Activated T-cell treated with anti-CD3 and anti-CD28 coated beads, Interleukin-2, amount 50 U/mL, for 24 hours (primary cell): ENCODE measurements around the gene RILPL1.
A peak's percentile ranks its signal among the peaks of the same experiment; 100 is the strongest.
"Not testable (repeated sequence)": the region's sequence is repeated elsewhere in the genome, so short reads cannot be mapped to it uniquely, and the experiment has no call there.

Experiments used
- DNase-seq: peaks from one replicate; pipeline ENCODE4 v3.0.0-alpha.2; 2020
- H3K27ac Mint-ChIP-seq: 2 replicates; pipeline ENCODE4 v1.8.0; 2020; ENCODE audit warnings: mild to moderate bottlenecking, mixed read lengths
- H3K27me3 Mint-ChIP-seq: 2 replicates; pipeline ENCODE4 v1.8.0; 2020; ENCODE audit warnings: mixed read lengths
- H3K36me3 Mint-ChIP-seq: 2 replicates; pipeline ENCODE4 v1.8.0; 2020; ENCODE audit warnings: low read depth, mixed read lengths
- H3K4me1 Mint-ChIP-seq: 2 replicates; pipeline ENCODE4 v1.8.0; 2020; ENCODE audit warnings: low read depth, mixed read lengths
- H3K4me3 Mint-ChIP-seq: 2 replicates; pipeline ENCODE4 v1.8.0; 2020; ENCODE audit warnings: mild to moderate bottlenecking, moderate library complexity, mixed read lengths
- H3K9me3 Mint-ChIP-seq: 2 replicates; pipeline ENCODE4 v1.8.0; 2020; ENCODE audit warnings: mixed read lengths

The RILPL1 gene

GRCh38 chr12:123543541-123543940, 10.0 kb upstream of the RILPL1 start:
- no peak for DNase-seq
- Mint-ChIP-seq H3K36me3 (no peaks in the 10 kb centered on the region), H3K27me3 (peaks cover 8% of the 10 kb centered on the region), H3K9me3 (no peaks in the 10 kb centered on the region), H3K4me1 (no peaks in the 10 kb centered on the region), H3K4me3 (no peak overlapping the region), H3K27ac (no peak overlapping the region)

GRCh38 chr12:123540899-123541662, 7.6 kb upstream of the RILPL1 start:
- Mint-ChIP-seq H3K4me1 (no peaks in the 10 kb centered on the region), H3K9me3 (no peaks in the 10 kb centered on the region), H3K27ac (no peak overlapping the region), H3K36me3 (no peaks in the 10 kb centered on the region), H3K4me3 (no peak overlapping the region), H3K27me3 (peaks cover 8% of the 10 kb centered on the region)
- DNase-seq = no peak

- Mint-ChIP-seq H3K4me1 (peaks cover 22% of the 10 kb centered on the region), H3K27me3 (peaks cover 13% of the 10 kb centered on the region)
- not testable (repeated sequence) for H3K9me3 Mint-ChIP-seq, H3K4me3 Mint-ChIP-seq, DNase-seq, H3K27ac Mint-ChIP-seq, H3K36me3 Mint-ChIP-seq
Observed at GRCh38 chr12:123535952-123536351, 2.4 kb upstream of the RILPL1 start.

GRCh38 chr12:123532808-123533649, 490 bp downstream of the RILPL1 start:
- H3K27me3 Mint-ChIP-seq = peaks cover 5% of the 10 kb centered on the region
- no peaks in the 10 kb centered on the region for H3K36me3 Mint-ChIP-seq
- DNase-seq = no peak
- H3K4me1 Mint-ChIP-seq = peaks cover 26% of the 10 kb centered on the region
- peak overlapping the region; percentile 85 for H3K27ac Mint-ChIP-seq
- H3K9me3 Mint-ChIP-seq = no peaks in the 10 kb centered on the region
- H3K4me3 Mint-ChIP-seq = peak overlapping the region; percentile 80

- no peaks in the 10 kb centered on the region for H3K36me3 Mint-ChIP-seq
- DNase-seq = peak; percentile 36
- peaks cover 5% of the 10 kb centered on the region for H3K27me3 Mint-ChIP-seq
- peak overlapping the region; percentile 47 for H3K27ac Mint-ChIP-seq
- no peaks in the 10 kb centered on the region for H3K9me3 Mint-ChIP-seq
- H3K4me3 Mint-ChIP-seq = peak overlapping the region; percentile 80
- peaks cover 26% of the 10 kb centered on the region for H3K4me1 Mint-ChIP-seq
Observed at GRCh38 chr12:123532019-123532418, 1.5 kb downstream of the RILPL1 start.

GRCh38 chr12:123531091-123531490, 2.4 kb downstream of the RILPL1 start:
- no peak for DNase-seq

GRCh38 chr12:123530668-123531067, 2.9 kb downstream of the RILPL1 start:
- H3K36me3 Mint-ChIP-seq = no peaks in the 10 kb centered on the region
- H3K9me3 Mint-ChIP-seq = no peaks in the 10 kb centered on the region
- peaks cover 5% of the 10 kb centered on the region for H3K27me3 Mint-ChIP-seq
- no peak overlapping the region for H3K4me3 Mint-ChIP-seq
- H3K27ac Mint-ChIP-seq = no peak overlapping the region
- peaks cover 26% of the 10 kb centered on the region for H3K4me1 Mint-ChIP-seq
- no peak for DNase-seq

More at GRCh38 chr12:123531091-123531490, 2.4 kb downstream of the RILPL1 start:
- H3K4me3 Mint-ChIP-seq = no peak overlapping the region
- no peaks in the 10 kb centered on the region for H3K9me3 Mint-ChIP-seq
- H3K4me1 Mint-ChIP-seq = peaks cover 26% of the 10 kb centered on the region
- H3K27ac Mint-ChIP-seq = no peak overlapping the region
- no peaks in the 10 kb centered on the region for H3K36me3 Mint-ChIP-seq
- H3K27me3 Mint-ChIP-seq = peaks cover 5% of the 10 kb centered on the region

GRCh38 chr12:123529686-123530085, 3.8 kb downstream of the RILPL1 start:
- Mint-ChIP-seq H3K9me3 (no peaks in the 10 kb centered on the region), H3K36me3 (no peaks in the 10 kb centered on the region), H3K4me3 (no peak overlapping the region), H3K27me3 (peaks cover 5% of the 10 kb centered on the region), H3K4me1 (peaks cover 26% of the 10 kb centered on the region), H3K27ac (no peak overlapping the region)
- DNase-seq = no peak

- Mint-ChIP-seq H3K27me3 (no peaks in the 10 kb centered on the region), H3K27ac (no peak overlapping the region), H3K4me1 (peaks cover 21% of the 10 kb centered on the region), H3K36me3 (no peaks in the 10 kb centered on the region), H3K9me3 (no peaks in the 10 kb centered on the region), H3K4me3 (no peak overlapping the region)
- DNase-seq = no peak
Observed at GRCh38 chr12:123528858-123529257, 4.7 kb downstream of the RILPL1 start.

GRCh38 chr12:123526542-123527080, 6.9 kb downstream of the RILPL1 start:
- no peak for DNase-seq
- H3K4me1 Mint-ChIP-seq = peaks cover 8% of the 10 kb centered on the region
- peaks cover 9% of the 10 kb centered on the region for H3K36me3 Mint-ChIP-seq
- no peaks in the 10 kb centered on the region for H3K9me3 Mint-ChIP-seq
- no peak overlapping the region for H3K4me3 Mint-ChIP-seq
- no peaks in the 10 kb centered on the region for H3K27me3 Mint-ChIP-seq
- no peak overlapping the region for H3K27ac Mint-ChIP-seq

- no peaks in the 10 kb centered on the region for H3K9me3 Mint-ChIP-seq
- H3K27me3 Mint-ChIP-seq = no peaks in the 10 kb centered on the region
- no peak for DNase-seq
- H3K27ac Mint-ChIP-seq = no peak overlapping the region
- peaks cover 16% of the 10 kb centered on the region for H3K36me3 Mint-ChIP-seq
- H3K4me3 Mint-ChIP-seq = no peak overlapping the region
- H3K4me1 Mint-ChIP-seq = peaks cover 1% of the 10 kb centered on the region
Observed at GRCh38 chr12:123524378-123524777, 9.1 kb downstream of the RILPL1 start.

GRCh38 chr12:123523518-123523917, 10.0 kb downstream of the RILPL1 start:
- DNase-seq = no peak
- peaks cover 5% of the 10 kb centered on the region for H3K4me1 Mint-ChIP-seq

GRCh38 chr12:123522164-123522563, 11.4 kb downstream of the RILPL1 start:
- H3K36me3 Mint-ChIP-seq = peaks cover 30% of the 10 kb centered on the region
- H3K27me3 Mint-ChIP-seq = no peaks in the 10 kb centered on the region
- peaks cover 5% of the 10 kb centered on the region for H3K4me1 Mint-ChIP-seq
- no peaks in the 10 kb centered on the region for H3K9me3 Mint-ChIP-seq
- DNase-seq = no peak
- H3K4me3 Mint-ChIP-seq = no peak overlapping the region
- H3K27ac Mint-ChIP-seq = no peak overlapping the region

More at GRCh38 chr12:123523518-123523917, 10.0 kb downstream of the RILPL1 start:
- Mint-ChIP-seq H3K27me3 (no peaks in the 10 kb centered on the region), H3K9me3 (no peaks in the 10 kb centered on the region), H3K27ac (no peak overlapping the region), H3K36me3 (peaks cover 20% of the 10 kb centered on the region), H3K4me3 (no peak overlapping the region)

GRCh38 chr12:123520567-123521474, 12.7 kb downstream of the RILPL1 start:
- no peaks in the 10 kb centered on the region for H3K9me3 Mint-ChIP-seq
- no peak overlapping the region for H3K4me3 Mint-ChIP-seq
- H3K36me3 Mint-ChIP-seq = peaks cover 34% of the 10 kb centered on the region

More at GRCh38 chr12:123520567-123521474, 12.7 kb downstream of the RILPL1 start:
- no peak for DNase-seq
- H3K4me1 Mint-ChIP-seq = peaks cover 5% of the 10 kb centered on the region
- H3K27me3 Mint-ChIP-seq = no peaks in the 10 kb centered on the region
- no peak overlapping the region for H3K27ac Mint-ChIP-seq
